HG02943 (cell line): ENCODE results near the gene OR13C9.
"Not testable (repeated sequence)": the region's sequence is repeated elsewhere in the genome, so short reads cannot be mapped to it uniquely, and the experiment has no call there.

Source experiments
- ATAC-seq: cut with Tn5 transposase; IDR thresholded peaks from one replicate; pipeline ENCODE4 v1.9.1; 2021; ENCODE audit warnings: mild to moderate bottlenecking, low read depth, moderate library complexity; ENCODE audit not compliant: unreplicated experiment

OR13C9 gene

GRCh38 chr9:104618104-104618503, at the start of gene OR13C9:
Gene OR13C9 (minus strand): TSS chr9:104618204. CDS start chr9:104618204, 0 bp downstream.
- no peak for ATAC-seq

GRCh38 chr9:104658496-104659195, 40.6 kb upstream of the OR13C9 start:
- ATAC-seq, result peak; percentile 84

- ATAC-seq, result no peak
Observed at GRCh38 chr9:104635456-104635855, 17.5 kb upstream of the OR13C9 start.

- no peak for ATAC-seq
Observed at GRCh38 chr9:104633976-104634520, 16.0 kb upstream of the OR13C9 start.

GRCh38 chr9:104625964-104626363, 8.0 kb upstream of the OR13C9 start:
- not testable (repeated sequence) for ATAC-seq

- no peak for ATAC-seq
Observed at GRCh38 chr9:104617418-104617817, 586 bp downstream of the OR13C9 start.

- ATAC-seq, result no peak
Observed at GRCh38 chr9:104611213-104611612, 6.8 kb downstream of the OR13C9 start.

- no peak for ATAC-seq
Observed at GRCh38 chr9:104608336-104608735, 9.7 kb downstream of the OR13C9 start.

GRCh38 chr9:104606152-104606551, 11.9 kb downstream of the OR13C9 start:
- no peak for ATAC-seq

- not testable (repeated sequence) for ATAC-seq
Observed at GRCh38 chr9:104605527-104605926, 12.5 kb downstream of the OR13C9 start, which contains the start of gene OR13C2. Gene OR13C2 (minus strand): TSS chr9:104605627. CDS start chr9:104605627, 0 bp downstream.

- ATAC-seq, result no peak
Observed at GRCh38 chr9:104604801-104605200, 13.2 kb downstream of the OR13C9 start.

- not testable (repeated sequence) for ATAC-seq
Observed at GRCh38 chr9:104599313-104599712, 18.7 kb downstream of the OR13C9 start, which contains the start of gene OR13C5. Gene OR13C5 (minus strand): TSS chr9:104599413. CDS start chr9:104599413, 0 bp downstream.

- ATAC-seq, result not testable (repeated sequence)
Observed at GRCh38 chr9:104598749-104599148, 19.3 kb downstream of the OR13C9 start.

GRCh38 chr9:104589626-104590025, 28.4 kb downstream of the OR13C9 start:
- no peak for ATAC-seq

- ATAC-seq, result no peak
Observed at GRCh38 chr9:104586496-104587180, 31.4 kb downstream of the OR13C9 start.

- no peak for ATAC-seq
Observed at GRCh38 chr9:104580562-104580961, 37.4 kb downstream of the OR13C9 start.

GRCh38 chr9:104577263-104577662, 40.7 kb downstream of the OR13C9 start:
- ATAC-seq, result no peak

GRCh38 chr9:104575456-104575855, 42.5 kb downstream of the OR13C9 start:
- ATAC-seq, result no peak

- no peak for ATAC-seq
Observed at GRCh38 chr9:104572612-104573011, 45.4 kb downstream of the OR13C9 start.

- ATAC-seq, result no peak
Observed at GRCh38 chr9:104568868-104569267, 49.1 kb downstream of the OR13C9 start, which contains the start of gene OR13C8. Gene OR13C8 (plus strand): TSS chr9:104569168. CDS start chr9:104569168, 0 bp downstream.
